IMR-90 (cell line): ENCODE measurements around the gene ALG8.

Experiments
- CEBPB ChIP-seq: IDR thresholded peaks from 2 replicates; pipeline ENCODE4 v1.6.1; 2012; ENCODE audit warnings: low read depth, low read length, improper control_type of control experiment
- CTCF ChIP-seq: conservative IDR thresholded peaks from 2 replicates; pipeline ENCODE4 v1.5.1; 2012; ENCODE audit warnings: mild to moderate bottlenecking, low read depth, low read length, improper control_type of control experiment
- MAZ ChIP-seq: IDR thresholded peaks from 2 replicates; pipeline ENCODE4 v1.6.1; 2012; ENCODE audit warnings: low read depth, mild to moderate bottlenecking, low read length, improper control_type of control experiment, moderate library complexity, borderline replicate concordance
- POLR2A ChIP-seq: IDR thresholded peaks from 2 replicates; pipeline ENCODE4 v1.6.1; 2012; ENCODE audit warnings: mild to moderate bottlenecking, low read depth, low read length

GRCh38 chr11:78100676-78101472 is 38.6 kb downstream of the ALG8 start:
- TF ChIP-seq CTCF, result no peak
- TF ChIP-seq MAZ, result no peak
- TF ChIP-seq CEBPB, result no peak
- no peak for TF ChIP-seq POLR2A
